Measurements from ENCODE around the gene ASTL. TPM values are rescaled to one million over a fixed set of nuclear protein-coding genes. Genes with fewer than 3 reads are reported as not detected.

The ASTL gene
- total RNA-seq, 1 donor from 2014 or later = not detected

GRCh38 chr2:96105994-96106715 is 32.1 kb downstream of the ASTL start:
- H3K4me1 Mint-ChIP-seq (ENCODE audit: unreplicated experiment) = peaks cover 13% of the 10 kb centered on the region
- no peaks in the 10 kb centered on the region for H3K36me3 Mint-ChIP-seq (ENCODE audit: unreplicated experiment)
- H3K9me3 Mint-ChIP-seq (ENCODE audit: unreplicated experiment) = peaks cover 9% of the 10 kb centered on the region
- H3K4me3 Mint-ChIP-seq (ENCODE audit: unreplicated experiment) = no peak overlapping the region
- H3K27me3 Mint-ChIP-seq (ENCODE audit: unreplicated experiment) = no peaks in the 10 kb centered on the region
- DNase-seq (ENCODE audit: extremely low spot score, unreplicated experiment) = no peak
- no peak overlapping the region for H3K27ac Mint-ChIP-seq (ENCODE audit: unreplicated experiment)
- no peak for TF ChIP-seq CTCF (IDR thresholded peaks at IDR 0.05)

- no peaks in the 10 kb centered on the region for H3K36me3 Mint-ChIP-seq (ENCODE audit: unreplicated experiment)
- peaks cover 13% of the 10 kb centered on the region for H3K4me1 Mint-ChIP-seq (ENCODE audit: unreplicated experiment)
- H3K9me3 Mint-ChIP-seq (ENCODE audit: unreplicated experiment) = peaks cover 9% of the 10 kb centered on the region
- TF ChIP-seq CTCF (IDR thresholded peaks at IDR 0.05) = no peak
- H3K27ac Mint-ChIP-seq (ENCODE audit: unreplicated experiment) = no peak overlapping the region
- H3K27me3 Mint-ChIP-seq (ENCODE audit: unreplicated experiment) = no peaks in the 10 kb centered on the region
- no peak overlapping the region for H3K4me3 Mint-ChIP-seq (ENCODE audit: unreplicated experiment)
- no peak for DNase-seq (ENCODE audit: extremely low spot score, unreplicated experiment)
These were observed 33.0 kb downstream of the ASTL start for GRCh38 chr2:96105152-96105915.

GRCh38 chr2:96104487-96104861 is 33.8 kb downstream of the ASTL start:
- no peak for DNase-seq (ENCODE audit: extremely low spot score, unreplicated experiment)
- Mint-ChIP-seq H3K4me1 (ENCODE audit: unreplicated experiment) (peaks cover 13% of the 10 kb centered on the region), H3K9me3 (ENCODE audit: unreplicated experiment) (peaks cover 9% of the 10 kb centered on the region), H3K36me3 (ENCODE audit: unreplicated experiment) (no peaks in the 10 kb centered on the region), H3K4me3 (ENCODE audit: unreplicated experiment) (no peak overlapping the region), H3K27ac (ENCODE audit: unreplicated experiment) (no peak overlapping the region), H3K27me3 (ENCODE audit: unreplicated experiment) (no peaks in the 10 kb centered on the region)
- no peak for TF ChIP-seq CTCF (IDR thresholded peaks at IDR 0.05)

- H3K4me1 Mint-ChIP-seq (ENCODE audit: unreplicated experiment) = peaks cover 11% of the 10 kb centered on the region
- H3K4me3 Mint-ChIP-seq (ENCODE audit: unreplicated experiment) = no peak overlapping the region
- TF ChIP-seq CTCF (IDR thresholded peaks at IDR 0.05) = no peak
- H3K27ac Mint-ChIP-seq (ENCODE audit: unreplicated experiment) = no peak overlapping the region
- peaks cover 9% of the 10 kb centered on the region for H3K9me3 Mint-ChIP-seq (ENCODE audit: unreplicated experiment)
- no peaks in the 10 kb centered on the region for H3K27me3 Mint-ChIP-seq (ENCODE audit: unreplicated experiment)
- DNase-seq (ENCODE audit: extremely low spot score, unreplicated experiment) = no peak
- H3K36me3 Mint-ChIP-seq (ENCODE audit: unreplicated experiment) = no peaks in the 10 kb centered on the region
These were observed 34.4 kb downstream of the ASTL start for GRCh38 chr2:96103761-96104486.

GRCh38 chr2:96103187-96103601 is 35.1 kb downstream of the ASTL start:
- Mint-ChIP-seq H3K9me3 (ENCODE audit: unreplicated experiment) (peaks cover 9% of the 10 kb centered on the region), H3K4me3 (ENCODE audit: unreplicated experiment) (no peak overlapping the region), H3K4me1 (ENCODE audit: unreplicated experiment) (peaks cover 4% of the 10 kb centered on the region), H3K36me3 (ENCODE audit: unreplicated experiment) (no peaks in the 10 kb centered on the region), H3K27me3 (ENCODE audit: unreplicated experiment) (no peaks in the 10 kb centered on the region), H3K27ac (ENCODE audit: unreplicated experiment) (no peak overlapping the region)
- no peak for TF ChIP-seq CTCF (IDR thresholded peaks at IDR 0.05)
- no peak for DNase-seq (ENCODE audit: extremely low spot score, unreplicated experiment)

All from osteocyte (in vitro differentiated cells).